Omental fat pad (tissue), 4 donors: ENCODE data around the gene GMDS. TPM values are rescaled to one million over a fixed set of nuclear protein-coding genes. Genes with fewer than 3 reads are reported as not detected.
A peak's percentile ranks its signal among the peaks of the same experiment; 100 is the strongest.

Experiments
- ATAC-seq: fragments of 150-250 bp; one replicate; pipeline ENCODE4 v1.9.1; 2016; ENCODE audit warnings: mild to moderate bottlenecking, moderate library complexity; ENCODE audit not compliant: low FRiP score
- DNase-seq: peaks from one replicate; pipeline ENCODE4 v3.0.0-alpha.2; 2019; ENCODE audit warnings: low spot score
- total RNA-seq, 4 donors: library from RNA; depleted of rRNA; stranded (reverse); fragments of >200 nt; gene quantifications; one replicate each; pipeline ENCODE4 v1.1.0, GENCODE V29; 2016
- TF ChIP-seq, protein P1 (sequence below), 3 donors: fragments of 450-650 bp; IDR thresholded peaks; one replicate each; pipeline ENCODE4 v1.5.1; 2016 to 2017; ENCODE audit warnings: antibody characterized with exemption in 3 of 3, mild to moderate bottlenecking in 3 of 3, moderate library complexity in 2 of 3

The GMDS gene
- total RNA-seq, 4 donors from 2014 or later, result 5.6 to 20.6 (median 10.7) TPM

DNA sequence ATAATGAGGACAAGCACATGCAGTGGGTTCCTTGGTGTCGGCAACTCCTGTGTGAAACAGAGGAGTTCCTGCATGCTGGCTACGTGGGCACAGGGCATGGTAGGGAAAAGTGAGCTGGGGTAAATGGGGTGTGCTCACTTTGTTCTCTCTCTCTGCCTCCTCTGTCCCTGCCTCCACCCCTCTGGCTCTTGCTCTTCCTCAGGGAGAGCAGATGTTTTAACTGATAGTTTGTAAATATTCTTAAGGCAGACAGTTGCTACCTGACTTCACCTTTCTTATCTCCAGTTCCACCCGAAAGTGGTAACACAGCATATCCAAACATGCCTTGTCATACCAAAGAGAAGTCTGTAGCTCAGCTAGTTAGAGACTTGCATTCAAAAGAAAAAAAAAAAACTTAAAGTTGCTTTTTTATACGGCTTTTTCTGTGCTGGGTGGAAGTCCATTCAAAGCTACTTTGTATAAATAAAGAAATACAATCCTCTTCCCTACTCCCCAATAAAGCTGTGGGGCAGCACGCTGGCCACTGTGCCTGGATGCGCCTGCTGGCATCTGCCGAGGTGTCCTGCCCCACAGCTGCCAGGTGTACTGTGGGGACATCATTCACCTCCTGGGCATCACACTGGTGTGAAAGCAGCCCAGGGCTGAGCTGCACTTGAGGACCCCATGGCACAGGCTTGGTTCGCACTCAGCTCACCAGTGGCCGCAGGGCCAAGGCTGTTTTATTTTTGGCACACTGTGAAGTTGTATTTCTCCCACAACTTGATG lies 542.1 kb downstream of the GMDS start:
- no peak for DNase-seq
- ATAC-seq, result no peak
- TF ChIP-seq, protein P1, sequence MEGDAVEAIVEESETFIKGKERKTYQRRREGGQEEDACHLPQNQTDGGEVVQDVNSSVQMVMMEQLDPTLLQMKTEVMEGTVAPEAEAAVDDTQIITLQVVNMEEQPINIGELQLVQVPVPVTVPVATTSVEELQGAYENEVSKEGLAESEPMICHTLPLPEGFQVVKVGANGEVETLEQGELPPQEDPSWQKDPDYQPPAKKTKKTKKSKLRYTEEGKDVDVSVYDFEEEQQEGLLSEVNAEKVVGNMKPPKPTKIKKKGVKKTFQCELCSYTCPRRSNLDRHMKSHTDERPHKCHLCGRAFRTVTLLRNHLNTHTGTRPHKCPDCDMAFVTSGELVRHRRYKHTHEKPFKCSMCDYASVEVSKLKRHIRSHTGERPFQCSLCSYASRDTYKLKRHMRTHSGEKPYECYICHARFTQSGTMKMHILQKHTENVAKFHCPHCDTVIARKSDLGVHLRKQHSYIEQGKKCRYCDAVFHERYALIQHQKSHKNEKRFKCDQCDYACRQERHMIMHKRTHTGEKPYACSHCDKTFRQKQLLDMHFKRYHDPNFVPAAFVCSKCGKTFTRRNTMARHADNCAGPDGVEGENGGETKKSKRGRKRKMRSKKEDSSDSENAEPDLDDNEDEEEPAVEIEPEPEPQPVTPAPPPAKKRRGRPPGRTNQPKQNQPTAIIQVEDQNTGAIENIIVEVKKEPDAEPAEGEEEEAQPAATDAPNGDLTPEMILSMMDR (IDR thresholded peaks at IDR 0.05), result no peak

DNA sequence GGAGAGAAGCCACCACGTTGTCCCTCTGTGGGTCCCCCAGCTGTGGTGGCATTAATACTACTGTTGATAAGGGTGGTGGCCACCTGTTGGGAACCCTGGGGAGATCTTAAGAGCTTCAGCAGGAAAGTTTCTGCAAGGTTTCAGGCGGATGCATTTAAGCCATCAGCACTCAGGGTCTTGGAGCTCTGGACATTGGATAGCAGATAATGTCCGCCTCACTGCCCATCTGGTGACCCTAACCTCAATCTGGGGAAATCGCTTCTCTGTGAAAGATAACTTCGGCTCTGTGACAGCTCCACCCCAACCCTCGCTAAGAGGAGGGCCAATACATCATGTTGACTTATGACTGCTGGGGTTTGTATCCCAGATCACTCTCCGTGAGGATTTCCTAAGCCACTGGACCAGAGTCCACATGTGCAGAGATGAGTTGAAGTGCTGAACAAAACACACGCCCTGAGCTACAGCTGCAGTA lies 542.8 kb downstream of the GMDS start:
- ATAC-seq (no peak), DNase-seq (no peak)
- TF ChIP-seq, protein P1 (IDR thresholded peaks at IDR 0.05), result no peak

DNA sequence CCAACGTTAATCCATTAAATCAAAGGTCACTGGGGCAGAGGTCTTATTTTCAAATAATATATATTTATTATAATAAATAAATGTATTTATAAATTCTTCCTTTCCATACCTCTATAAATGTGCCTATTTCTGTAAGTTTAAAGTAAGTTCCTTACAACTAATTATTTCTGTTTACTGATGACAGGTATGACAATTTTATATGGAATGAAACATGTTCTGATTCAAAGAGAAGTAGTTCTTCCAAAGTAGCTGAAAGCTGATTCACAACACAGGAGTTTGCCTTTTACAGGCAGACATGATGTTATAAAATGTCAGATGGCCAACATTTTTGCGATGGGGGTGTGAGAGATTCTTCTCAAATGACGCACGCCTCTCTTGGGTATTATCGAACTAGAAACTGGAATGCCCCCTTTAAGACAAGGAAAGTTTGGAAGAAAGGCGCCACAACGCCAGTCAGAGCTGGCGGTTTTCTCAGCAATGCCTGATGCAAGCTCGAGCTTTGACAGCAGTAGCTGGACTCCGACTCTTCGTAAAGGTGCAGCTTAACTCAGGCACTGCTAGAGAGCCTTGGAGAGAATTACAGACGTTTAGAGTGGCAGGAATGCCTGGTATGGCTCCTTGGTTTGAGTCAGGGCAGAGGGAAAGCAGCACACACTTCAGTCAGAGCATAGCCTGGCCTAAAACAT lies 543.6 kb downstream of the GMDS start:
- DNase-seq, result no peak
- ATAC-seq, result peak; percentile 91
- TF ChIP-seq, protein P1 (IDR thresholded peaks at IDR 0.05), result no peak

DNA sequence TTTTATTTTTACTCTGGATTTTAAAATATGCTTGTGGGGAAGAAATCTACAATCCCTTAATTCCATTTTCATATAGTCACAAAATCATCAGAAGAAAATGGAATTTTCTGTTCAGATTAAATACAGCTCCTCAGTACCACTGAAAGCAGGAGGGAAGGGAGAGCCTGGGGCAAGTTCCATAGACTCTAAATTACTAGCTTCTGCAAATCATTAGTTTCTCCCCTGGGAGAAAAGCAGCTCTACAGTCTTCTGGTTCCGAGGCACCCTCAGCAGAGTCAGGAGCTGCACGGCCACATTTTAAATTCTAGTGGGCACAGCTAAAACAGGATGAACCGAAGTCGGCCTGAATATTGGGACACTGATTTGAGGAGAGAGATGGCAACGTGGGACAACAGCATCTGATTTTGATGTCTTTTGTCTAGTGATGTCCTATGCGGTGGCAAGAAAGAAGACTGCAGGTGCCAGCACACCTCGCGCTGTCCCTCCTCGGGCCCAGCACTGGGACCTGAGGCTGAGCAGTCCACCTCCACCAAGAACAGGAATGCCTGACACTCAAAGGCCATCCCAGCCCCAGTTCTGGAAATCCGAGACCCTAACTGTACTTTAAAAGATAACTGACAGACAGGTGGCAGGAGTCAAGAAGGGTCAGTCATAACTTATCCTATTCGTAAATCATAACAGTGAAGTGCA lies 545.0 kb downstream of the GMDS start:
- TF ChIP-seq, protein P1 (IDR thresholded peaks at IDR 0.05), result no peak
- DNase-seq (no peak), ATAC-seq (no peak)

- DNase-seq, result no peak
- no peak for ATAC-seq
- TF ChIP-seq, protein P1 (IDR thresholded peaks at IDR 0.05), result no peak
Observed at GRCh38 chr6:1698527-1698926, 546.9 kb downstream of the GMDS start.

- ATAC-seq (no peak), DNase-seq (no peak)
- TF ChIP-seq, protein P1 (IDR thresholded peaks at IDR 0.05), result no peak
Observed at GRCh38 chr6:1697688-1698351, 547.6 kb downstream of the GMDS start.
